Measurements from ENCODE around the gene SKAP2. TPM values are rescaled to one million over a fixed set of nuclear protein-coding genes. Genes with fewer than 3 reads are reported as not detected.

SKAP2 gene
- total and polyA plus RNA-seq, 7 donors, result 13.0 to 34.2 (median 19.3) TPM

DNA sequence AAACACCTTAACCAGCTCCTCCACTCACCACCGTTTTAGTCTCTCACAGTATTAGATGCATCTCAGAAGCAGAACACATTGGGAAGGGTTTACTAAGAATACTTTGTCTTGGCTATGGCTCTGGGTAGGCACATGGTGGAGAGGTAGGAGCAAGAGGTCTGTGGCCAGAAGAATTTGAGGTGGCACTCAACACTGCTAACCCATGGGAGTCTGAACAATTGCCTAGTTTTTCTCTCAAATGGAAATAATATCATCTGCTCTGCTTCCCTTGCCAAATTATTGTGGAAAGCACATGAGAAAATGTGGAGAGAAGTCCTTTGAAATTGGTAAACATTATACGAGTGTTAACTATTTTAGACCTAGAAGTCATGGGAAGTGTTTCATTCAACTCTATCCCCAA, 214.3 kb downstream of the SKAP2 start:
- WGBS, 2 donors, result 86 to 89% methylated on average over 2 of the region's 2 CpGs
- intact Hi-C loops (cut with DNase I), result no loop called here
- H3K4me3 ChIP-seq, result no peak overlapping the region

DNA sequence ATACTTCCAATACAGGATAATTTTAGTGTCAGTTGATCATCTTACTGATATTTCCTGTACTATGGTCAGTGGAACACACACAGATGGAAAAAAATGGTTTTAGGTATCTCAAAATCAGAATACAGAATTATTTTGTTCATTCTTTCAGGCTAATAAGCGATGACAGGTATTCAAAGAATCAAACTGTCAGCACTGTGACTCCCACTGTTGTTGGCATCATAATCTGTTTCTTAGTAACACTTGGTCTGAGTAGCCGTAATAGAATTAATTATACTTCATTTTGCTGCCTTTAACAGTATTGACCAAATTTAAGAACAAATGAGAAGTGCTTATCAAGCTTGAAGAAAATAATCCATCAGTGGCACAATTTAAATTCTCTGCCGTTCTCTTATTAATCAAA, 215.0 kb downstream of the SKAP2 start:
- 95 to 96% methylated on average over 3 of the region's 3 CpGs for WGBS, 2 donors
- H3K36me3 ChIP-seq, result no peaks in the 10 kb centered on the region
- no peaks in the 10 kb centered on the region for H3K27me3 ChIP-seq
- H3K9me3 ChIP-seq, result no peaks in the 10 kb centered on the region
- intact Hi-C loops (cut with DNase I), result no loop called here
- DNase-seq, result no peak
- TF ChIP-seq, protein P1, sequence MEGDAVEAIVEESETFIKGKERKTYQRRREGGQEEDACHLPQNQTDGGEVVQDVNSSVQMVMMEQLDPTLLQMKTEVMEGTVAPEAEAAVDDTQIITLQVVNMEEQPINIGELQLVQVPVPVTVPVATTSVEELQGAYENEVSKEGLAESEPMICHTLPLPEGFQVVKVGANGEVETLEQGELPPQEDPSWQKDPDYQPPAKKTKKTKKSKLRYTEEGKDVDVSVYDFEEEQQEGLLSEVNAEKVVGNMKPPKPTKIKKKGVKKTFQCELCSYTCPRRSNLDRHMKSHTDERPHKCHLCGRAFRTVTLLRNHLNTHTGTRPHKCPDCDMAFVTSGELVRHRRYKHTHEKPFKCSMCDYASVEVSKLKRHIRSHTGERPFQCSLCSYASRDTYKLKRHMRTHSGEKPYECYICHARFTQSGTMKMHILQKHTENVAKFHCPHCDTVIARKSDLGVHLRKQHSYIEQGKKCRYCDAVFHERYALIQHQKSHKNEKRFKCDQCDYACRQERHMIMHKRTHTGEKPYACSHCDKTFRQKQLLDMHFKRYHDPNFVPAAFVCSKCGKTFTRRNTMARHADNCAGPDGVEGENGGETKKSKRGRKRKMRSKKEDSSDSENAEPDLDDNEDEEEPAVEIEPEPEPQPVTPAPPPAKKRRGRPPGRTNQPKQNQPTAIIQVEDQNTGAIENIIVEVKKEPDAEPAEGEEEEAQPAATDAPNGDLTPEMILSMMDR (IDR thresholded peaks at IDR 0.05), result no peak
- TF ChIP-seq POLR2A (IDR thresholded peaks at IDR 0.05) (no peak), EP300 (IDR thresholded peaks at IDR 0.05) (no peak), POLR2AphosphoS5 (IDR thresholded peaks at IDR 0.05) (no peak)
- no peaks in the 10 kb centered on the region for H3K4me1 ChIP-seq
- no peak overlapping the region for H3K4me3 ChIP-seq
- H3K27ac ChIP-seq, result no peak overlapping the region

More for the DNA sequence above, 214.3 kb downstream of the SKAP2 start:
- no peak for TF ChIP-seq POLR2AphosphoS5 (IDR thresholded peaks at IDR 0.05)
- TF ChIP-seq POLR2A (IDR thresholded peaks at IDR 0.05), result no peak
- no peak for TF ChIP-seq EP300 (IDR thresholded peaks at IDR 0.05)
- TF ChIP-seq, protein P1 (IDR thresholded peaks at IDR 0.05), result no peak
- Histone ChIP-seq H3K9me3 (no peaks in the 10 kb centered on the region), H3K4me1 (no peaks in the 10 kb centered on the region), H3K27me3 (no peaks in the 10 kb centered on the region), H3K36me3 (no peaks in the 10 kb centered on the region), H3K27ac (no peak overlapping the region)
- no peak for DNase-seq

DNA sequence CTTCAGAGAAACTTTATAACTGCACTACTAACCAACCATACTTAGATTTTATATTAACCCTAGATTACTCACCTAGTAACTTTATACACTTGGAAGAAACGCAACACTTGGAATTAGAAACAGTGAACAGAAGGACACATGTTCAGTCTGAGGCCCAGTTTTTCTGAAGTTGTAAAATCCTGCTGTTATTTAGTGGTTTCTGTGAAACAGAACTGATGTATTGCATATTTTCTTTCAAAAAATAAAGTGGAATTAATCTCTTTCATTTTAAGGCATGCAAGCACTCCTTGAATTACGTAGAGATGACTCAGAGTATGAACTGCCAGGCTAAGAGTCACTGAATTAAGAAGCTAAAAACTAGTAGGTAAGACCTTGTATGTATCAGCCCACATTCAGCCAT, 215.8 kb downstream of the SKAP2 start:
- no peak for TF ChIP-seq EP300 (IDR thresholded peaks at IDR 0.05)
- TF ChIP-seq, protein P1 (IDR thresholded peaks at IDR 0.05), result no peak
- TF ChIP-seq POLR2A (IDR thresholded peaks at IDR 0.05), result no peak
- TF ChIP-seq POLR2AphosphoS5 (IDR thresholded peaks at IDR 0.05), result no peak
- no peak overlapping the region for H3K4me3 ChIP-seq
- no peak for DNase-seq
- no peaks in the 10 kb centered on the region for H3K36me3 ChIP-seq
- no peaks in the 10 kb centered on the region for H3K4me1 ChIP-seq
- no peak overlapping the region for H3K27ac ChIP-seq
- 88% methylated on average over 2 of the region's 2 CpGs for WGBS, 2 donors
- no peaks in the 10 kb centered on the region for H3K27me3 ChIP-seq
- intact Hi-C loops (cut with DNase I), result no loop called here
- H3K9me3 ChIP-seq, result no peaks in the 10 kb centered on the region

DNA sequence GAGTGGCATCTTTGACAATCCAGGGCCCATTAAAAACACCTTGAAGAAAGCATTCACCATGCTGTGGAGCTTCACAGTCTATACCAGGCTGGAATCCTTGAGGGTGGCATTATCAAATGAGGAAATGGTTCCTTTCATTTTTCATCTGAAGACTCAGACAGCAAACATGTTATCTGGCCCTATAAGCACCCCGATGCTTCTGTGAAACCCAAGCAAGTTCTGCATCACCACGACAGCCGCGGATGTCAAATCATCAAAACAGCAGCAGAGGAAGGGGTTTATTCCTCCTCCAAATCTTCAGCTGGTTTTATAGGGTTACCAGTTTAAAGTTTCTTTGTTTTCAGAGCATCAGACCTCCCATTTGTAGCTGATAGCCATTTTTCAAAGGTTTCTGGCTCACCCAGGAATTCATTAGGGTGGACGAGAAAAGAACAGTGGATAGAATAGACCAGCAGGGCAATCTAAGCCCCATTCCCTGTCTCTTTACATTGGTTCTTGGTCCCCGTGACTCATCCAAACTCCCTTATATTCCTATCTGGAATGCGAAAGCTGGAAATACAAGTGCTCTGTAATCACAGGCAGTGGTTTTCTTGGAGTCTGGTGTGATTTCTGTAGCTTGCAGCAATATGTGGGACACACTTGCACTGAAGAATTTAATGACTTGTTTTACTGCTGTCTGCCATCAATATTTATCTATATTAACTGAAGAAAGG, 217.9 kb downstream of the SKAP2 start:
- WGBS, 2 donors, result 86 to 95% methylated on average over 7 of the region's 7 CpGs
- no peaks in the 10 kb centered on the region for H3K27me3 ChIP-seq

DNA sequence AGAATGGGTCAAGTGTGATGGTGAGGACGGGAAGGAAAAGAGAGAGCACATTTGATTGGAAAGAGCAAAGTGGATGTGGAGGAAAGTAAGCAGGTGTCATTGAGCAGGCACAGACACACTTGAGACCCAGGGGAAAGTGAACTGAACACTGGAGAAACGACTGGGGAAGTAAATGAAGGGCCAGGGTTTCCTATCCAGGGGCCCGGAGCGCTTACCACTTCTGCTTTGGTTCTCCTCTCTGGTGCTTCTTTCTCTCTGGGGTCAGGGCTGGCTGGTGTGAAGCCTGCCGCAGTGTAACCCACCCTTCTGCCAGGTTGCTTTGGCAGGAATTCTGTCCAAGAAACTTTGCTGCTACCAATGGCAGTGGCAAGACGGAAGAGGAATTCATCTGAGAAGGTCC, 219.3 kb downstream of the SKAP2 start:
- intact Hi-C loops (cut with DNase I), result no loop called here

More for the DNA sequence above, 217.9 kb downstream of the SKAP2 start:
- H3K36me3 ChIP-seq, result no peaks in the 10 kb centered on the region
- intact Hi-C loops (cut with DNase I), result no loop called here
- H3K4me3 ChIP-seq, result no peak overlapping the region
- no peak overlapping the region for H3K27ac ChIP-seq
- no peak for DNase-seq
- TF ChIP-seq POLR2A (IDR thresholded peaks at IDR 0.05), result no peak
- H3K9me3 ChIP-seq, result no peaks in the 10 kb centered on the region
- H3K4me1 ChIP-seq, result no peaks in the 10 kb centered on the region

More for the DNA sequence above, 219.3 kb downstream of the SKAP2 start:
- no peaks in the 10 kb centered on the region for H3K27me3 ChIP-seq
- no peak overlapping the region for H3K27ac ChIP-seq
- H3K9me3 ChIP-seq, result no peaks in the 10 kb centered on the region
- no peaks in the 10 kb centered on the region for H3K36me3 ChIP-seq
- WGBS, 2 donors, result 56 to 81% methylated on average over 6 of the region's 6 CpGs
- no peak for DNase-seq
- H3K4me1 ChIP-seq, result no peaks in the 10 kb centered on the region
- TF ChIP-seq POLR2AphosphoS5 (IDR thresholded peaks at IDR 0.05), result no peak
- TF ChIP-seq, protein P1 (IDR thresholded peaks at IDR 0.05), result no peak
- no peak for TF ChIP-seq EP300 (IDR thresholded peaks at IDR 0.05)
- no peak for TF ChIP-seq POLR2A (IDR thresholded peaks at IDR 0.05)
- no peak overlapping the region for H3K4me3 ChIP-seq
